ENCODE data around the gene PHPT1.

Gene PHPT1

GRCh38 chr9:136875155-136875554, 25.9 kb downstream of the PHPT1 start:
- no peak overlapping the region for H3K4me2 ChIP-seq (ENCODE audit: low read length)
- no peaks in the 10 kb centered on the region for H3K4me1 ChIP-seq (ENCODE audit: insufficient read depth, low read length, severe bottlenecking)
- no peak overlapping the region for H3K27ac ChIP-seq (ENCODE audit: low read depth, low read length, poor library complexity, severe bottlenecking)
- no peaks in the 10 kb centered on the region for H3F3A ChIP-seq (ENCODE audit: insufficient read depth, low read length)
- TF ChIP-seq CTCF (IDR thresholded peaks at IDR 0.05; ENCODE audit: low read length) (no peak), EZH2 (IDR thresholded peaks at IDR 0.05; ENCODE audit: borderline replicate concordance, low read length) (no peak)
- no peaks in the 10 kb centered on the region for H3K79me2 ChIP-seq (ENCODE audit: insufficient read depth, low read length)
- 0 out of 2 replicates have a peak, but pooled peaks cover 6% of the 10 kb centered on the region for H3K27me3 ChIP-seq (ENCODE audit: insufficient read depth, low read length)
- no peaks in the 10 kb centered on the region for H4K20me1 ChIP-seq (ENCODE audit: insufficient read depth, low read length)
- no peaks in the 10 kb centered on the region for H3K9me2 ChIP-seq (ENCODE audit: low read depth, low read length)
- no peaks in the 10 kb centered on the region for H3K36me3 ChIP-seq (ENCODE audit: insufficient read depth, low read length)
- H3K9me3 ChIP-seq (ENCODE audit: low read length): peaks cover 7% of the 10 kb centered on the region; the same call in 1 of the 2 replicates
- H2AFZ ChIP-seq (ENCODE audit: low read length): no peak overlapping the region
- H3K9ac ChIP-seq (ENCODE audit: low read length): no peak overlapping the region
- H3K4me3 ChIP-seq (ENCODE audit: low read depth, low read length, poor library complexity, severe bottlenecking): no peak overlapping the region

- Histone ChIP-seq H3K27me3 (ENCODE audit: insufficient read depth, low read length) (0 out of 2 replicates have a peak, but pooled peaks cover 6% of the 10 kb centered on the region), H3K4me3 (ENCODE audit: low read depth, low read length, poor library complexity, severe bottlenecking) (no peak overlapping the region), H4K20me1 (ENCODE audit: insufficient read depth, low read length) (no peaks in the 10 kb centered on the region), H3K4me2 (ENCODE audit: low read length) (no peak overlapping the region), H3K79me2 (ENCODE audit: insufficient read depth, low read length) (no peaks in the 10 kb centered on the region), H3K4me1 (ENCODE audit: insufficient read depth, low read length, severe bottlenecking) (no peaks in the 10 kb centered on the region), H3K36me3 (ENCODE audit: insufficient read depth, low read length) (no peaks in the 10 kb centered on the region), H3K9me3 (ENCODE audit: low read length) (peaks cover 3% of the 10 kb centered on the region; the same call in 1 of the 2 replicates), H3F3A (ENCODE audit: insufficient read depth, low read length) (no peaks in the 10 kb centered on the region), H3K9me2 (ENCODE audit: low read depth, low read length) (no peaks in the 10 kb centered on the region), H3K9ac (ENCODE audit: low read length) (no peak overlapping the region), H2AFZ (ENCODE audit: low read length) (no peak overlapping the region), H3K27ac (ENCODE audit: low read depth, low read length, poor library complexity, severe bottlenecking) (no peak overlapping the region)
- TF ChIP-seq EZH2 (IDR thresholded peaks at IDR 0.05; ENCODE audit: borderline replicate concordance, low read length): no peak
- TF ChIP-seq CTCF (IDR thresholded peaks at IDR 0.05; ENCODE audit: low read length): no peak
Measured at GRCh38 chr9:136876476-136876875, 27.3 kb downstream of the PHPT1 start.

- no peak overlapping the region for H3K4me2 ChIP-seq (ENCODE audit: low read length)
- H3F3A ChIP-seq (ENCODE audit: insufficient read depth, low read length): no peaks in the 10 kb centered on the region
- H3K9me2 ChIP-seq (ENCODE audit: low read depth, low read length): no peaks in the 10 kb centered on the region
- no peak overlapping the region for H3K4me3 ChIP-seq (ENCODE audit: low read depth, low read length, poor library complexity, severe bottlenecking)
- no peaks in the 10 kb centered on the region for H3K9me3 ChIP-seq (ENCODE audit: low read length)
- H4K20me1 ChIP-seq (ENCODE audit: insufficient read depth, low read length): no peaks in the 10 kb centered on the region
- H3K79me2 ChIP-seq (ENCODE audit: insufficient read depth, low read length): no peaks in the 10 kb centered on the region
- no peaks in the 10 kb centered on the region for H3K36me3 ChIP-seq (ENCODE audit: insufficient read depth, low read length)
- no peak for TF ChIP-seq EZH2 (IDR thresholded peaks at IDR 0.05; ENCODE audit: borderline replicate concordance, low read length)
- no peak for TF ChIP-seq CTCF (IDR thresholded peaks at IDR 0.05; ENCODE audit: low read length)
- H2AFZ ChIP-seq (ENCODE audit: low read length): no peak overlapping the region
- 0 out of 2 replicates have a peak, but pooled peaks cover 6% of the 10 kb centered on the region for H3K27me3 ChIP-seq (ENCODE audit: insufficient read depth, low read length)
- peaks cover 9% of the 10 kb centered on the region for H3K4me1 ChIP-seq (ENCODE audit: insufficient read depth, low read length, severe bottlenecking)
- no peak overlapping the region for H3K9ac ChIP-seq (ENCODE audit: low read length)
- no peak overlapping the region for H3K27ac ChIP-seq (ENCODE audit: low read depth, low read length, poor library complexity, severe bottlenecking)
Measured at GRCh38 chr9:136880651-136881050, 31.4 kb downstream of the PHPT1 start.
